ENCODE data around the gene RMI2. TPM values are rescaled to one million over a fixed set of nuclear protein-coding genes. Genes with fewer than 3 reads are reported as not detected.

RMI2 gene
- total RNA-seq, 1 experiment from 2014 or later: 28.1 TPM

DNA sequence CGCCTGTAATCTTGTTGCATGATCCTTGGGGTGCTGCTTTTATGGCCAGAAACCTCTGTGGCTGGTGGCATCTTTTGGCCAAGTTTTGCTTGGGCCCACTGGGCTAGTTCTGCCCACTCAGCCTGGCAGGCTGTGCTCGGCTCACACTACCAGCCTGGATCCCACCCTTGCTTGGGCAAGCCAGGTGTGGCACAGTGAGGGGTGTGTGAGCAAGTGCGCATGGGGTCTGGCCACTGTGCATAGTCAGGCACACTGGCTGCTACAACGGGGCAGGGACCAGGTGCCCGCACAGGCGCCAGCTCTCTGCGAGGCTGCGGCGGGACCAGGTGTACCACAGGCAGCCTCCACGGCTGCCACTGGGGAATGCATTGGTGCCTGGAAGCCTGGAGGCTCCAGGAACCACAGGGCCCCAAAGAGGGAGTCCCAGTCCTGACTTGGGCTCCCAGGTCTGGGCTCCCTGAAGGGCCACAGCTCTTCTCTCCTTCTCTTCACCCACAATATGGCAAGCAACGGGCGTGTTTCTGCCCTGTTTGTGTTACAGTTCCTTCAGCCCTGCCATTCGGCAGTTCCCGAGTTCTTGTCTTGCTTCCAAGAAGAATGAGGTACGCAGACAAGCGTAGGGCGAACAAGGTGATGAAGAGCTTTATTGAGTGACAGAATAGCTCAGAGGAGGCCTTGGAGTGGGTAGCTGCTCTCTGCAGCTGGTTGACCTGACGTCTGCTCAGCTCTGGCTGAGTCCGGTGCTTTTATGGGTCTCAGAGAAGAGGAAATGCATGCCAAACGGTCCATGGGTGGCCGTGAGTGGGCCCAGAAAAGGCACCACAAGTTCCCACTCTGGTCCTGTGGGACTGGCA, 37.4 kb upstream of the RMI2 start:
- in situ Hi-C loops (cut with HindIII; ENCODE audit: low pct_unique_long_range_greater_than_20kb, low sequenced_read_pairs): no loop called here
- DNase-seq (ENCODE audit: low read depth, low spot score): no peak

DNA sequence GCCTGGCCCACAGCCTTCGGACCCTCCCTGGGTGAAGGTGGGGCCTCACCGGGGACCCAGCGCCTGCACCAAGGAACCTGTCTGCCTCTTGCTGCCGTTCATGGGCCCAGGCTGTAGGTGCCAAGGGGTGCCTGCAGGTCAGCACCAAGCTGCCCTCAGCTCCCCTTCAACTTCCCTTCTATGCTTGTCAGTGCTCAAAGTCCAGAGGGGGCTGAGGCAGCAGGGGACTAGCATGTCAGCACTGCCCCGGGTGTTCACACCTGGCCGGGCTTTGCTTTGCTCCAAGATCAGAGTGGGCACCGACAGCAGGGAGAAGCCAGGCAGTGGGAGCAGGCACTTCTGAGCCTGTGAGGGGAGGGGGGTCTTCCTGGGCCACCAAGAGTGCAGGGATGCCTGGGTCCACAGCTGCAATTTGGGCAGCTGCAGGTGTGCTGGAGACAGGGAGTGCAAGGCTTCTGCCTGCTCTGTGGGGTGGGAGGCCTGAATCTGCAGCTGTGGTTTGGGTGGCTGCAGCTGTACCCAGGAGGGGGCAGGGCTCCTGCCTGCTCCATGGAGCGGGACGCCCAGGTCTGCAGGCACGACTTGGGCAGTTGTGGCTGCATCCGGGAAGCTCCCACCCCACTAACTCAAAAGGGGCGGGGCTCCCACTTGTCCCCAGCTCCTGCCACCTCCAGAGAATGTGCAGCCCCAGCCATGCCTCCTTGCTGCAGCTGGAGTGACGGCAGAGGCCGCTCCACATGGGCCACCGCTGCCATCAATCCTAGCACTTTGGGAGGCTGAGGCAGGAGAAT, 36.6 kb upstream of the RMI2 start:
- in situ Hi-C loops (cut with HindIII; ENCODE audit: low pct_unique_long_range_greater_than_20kb, low sequenced_read_pairs): no loop called here
- DNase-seq (ENCODE audit: low read depth, low spot score): no peak

DNA sequence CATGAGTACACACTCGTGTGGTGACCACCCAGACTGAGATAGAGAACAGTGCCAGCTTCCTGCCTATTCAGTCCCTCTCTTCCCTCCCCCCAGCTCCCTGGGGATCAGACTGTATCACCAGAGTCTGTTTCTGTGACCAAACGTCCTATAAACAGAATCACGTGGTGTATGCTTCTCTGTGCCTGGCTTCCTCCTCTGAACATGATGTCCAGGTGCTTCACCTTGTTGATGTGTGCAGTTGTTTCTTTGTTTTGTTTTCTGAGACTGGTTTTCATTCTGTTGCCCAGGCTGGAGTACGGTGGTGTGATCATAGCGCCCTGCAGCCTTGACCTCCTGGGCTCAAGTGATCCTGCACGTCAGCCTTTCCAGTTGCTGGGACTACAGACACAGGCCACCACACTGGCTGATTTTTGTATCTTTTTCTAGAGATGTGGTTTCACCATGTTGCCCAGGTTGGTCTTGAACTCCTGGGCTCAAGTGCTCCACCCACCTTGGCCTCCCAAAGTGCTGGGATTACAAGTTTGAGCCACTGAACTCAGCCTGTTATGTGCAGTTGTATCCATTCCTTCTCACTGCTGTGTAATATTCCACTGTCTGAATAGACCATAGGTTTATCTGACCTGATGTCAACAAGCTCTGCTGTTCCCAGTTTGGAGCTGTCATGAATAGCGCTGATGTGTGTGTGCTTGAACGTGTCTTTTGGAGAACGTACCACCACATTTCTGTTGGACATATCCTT, 35.2 kb upstream of the RMI2 start:
- in situ Hi-C loops (cut with HindIII; ENCODE audit: low pct_unique_long_range_greater_than_20kb, low sequenced_read_pairs): no loop called here
- DNase-seq (ENCODE audit: low read depth, low spot score): no peak

DNA sequence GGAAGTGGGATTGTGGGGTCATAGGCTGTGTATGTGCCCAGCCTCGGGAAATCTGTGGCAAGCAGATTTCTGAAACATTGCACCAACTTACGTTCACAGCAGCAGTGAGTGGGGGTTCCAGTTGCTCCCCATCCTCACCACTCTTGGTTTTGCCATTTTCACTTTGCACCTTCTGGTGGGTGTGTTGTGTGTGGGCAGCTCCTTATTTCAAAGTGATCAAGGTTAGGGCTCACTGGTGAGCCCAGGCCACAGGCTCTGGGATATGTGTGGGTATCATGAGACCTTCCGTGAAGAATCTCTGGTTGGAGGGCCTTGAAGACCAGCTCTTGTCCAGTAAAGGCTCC, 34.7 kb upstream of the RMI2 start:
- in situ Hi-C loops (cut with HindIII; ENCODE audit: low pct_unique_long_range_greater_than_20kb, low sequenced_read_pairs): no loop called here
- DNase-seq (ENCODE audit: low read depth, low spot score): no peak

DNA sequence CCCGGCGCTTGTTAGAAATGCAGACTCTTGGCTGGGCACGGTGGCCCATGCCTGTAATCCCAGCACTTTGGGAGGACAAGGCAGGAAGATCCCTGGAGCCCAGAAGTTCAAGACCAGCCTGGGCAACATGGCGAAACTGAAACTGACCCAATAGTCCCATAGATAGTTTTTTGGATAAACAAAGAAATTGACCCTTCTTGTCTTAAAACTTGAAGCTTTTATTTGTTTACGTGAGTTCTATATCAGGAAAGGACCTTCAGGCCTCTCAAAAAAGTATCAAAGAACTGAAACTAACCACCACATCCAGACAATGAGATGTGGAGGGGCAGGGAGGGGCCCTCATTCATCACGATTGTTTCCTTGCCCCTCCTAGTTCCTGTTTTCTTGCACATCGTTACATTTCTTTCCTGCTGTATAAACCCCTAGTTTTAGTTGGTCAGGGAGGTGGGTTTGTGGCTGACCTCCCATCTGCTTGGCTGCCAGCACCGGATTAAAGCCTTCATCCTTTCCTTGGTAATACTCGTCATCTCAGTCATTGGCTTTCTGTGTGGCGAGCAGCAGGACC, 34.2 kb upstream of the RMI2 start:
- in situ Hi-C loops (cut with HindIII; ENCODE audit: low pct_unique_long_range_greater_than_20kb, low sequenced_read_pairs): no loop called here
- no peak for DNase-seq (ENCODE audit: low read depth, low spot score)

DNA sequence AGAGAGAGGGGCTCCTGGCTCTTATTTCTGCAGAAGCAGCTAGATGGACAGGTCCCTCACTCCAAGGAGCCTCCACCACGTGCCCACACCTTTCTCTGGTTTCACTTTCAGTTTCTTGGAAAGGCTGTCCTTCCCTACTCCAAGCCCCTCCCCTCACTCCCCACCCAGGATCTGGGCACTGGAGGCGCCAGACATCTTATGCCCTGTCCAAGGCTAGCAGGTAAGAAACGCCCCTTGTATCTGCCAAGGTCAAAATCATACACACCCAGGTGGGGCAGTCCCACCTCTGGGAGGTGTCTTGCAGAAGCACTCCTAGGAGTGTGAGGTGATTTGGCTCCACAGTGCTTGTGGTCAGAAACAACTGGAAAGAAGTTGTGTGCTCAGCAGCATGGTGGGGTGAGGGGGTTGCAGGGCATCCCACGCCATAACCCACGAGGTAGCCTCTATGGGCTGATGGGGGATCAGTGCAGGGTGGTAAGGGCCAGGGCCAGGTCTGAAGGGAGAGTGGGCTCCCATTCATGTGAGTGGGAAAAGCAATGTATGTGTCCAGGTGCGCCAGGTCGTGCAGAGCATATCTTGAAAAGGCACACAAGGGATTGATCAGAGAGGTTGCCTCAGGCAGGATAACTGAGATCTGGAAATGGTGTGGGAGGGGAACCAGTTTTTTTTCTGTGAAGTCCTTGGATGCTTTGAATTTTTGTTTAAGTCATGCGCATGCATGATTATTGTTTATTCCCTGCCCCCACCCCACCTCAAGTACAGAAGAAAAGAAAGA, 32.4 kb upstream of the RMI2 start:
- DNase-seq (ENCODE audit: low read depth, low spot score): peak; percentile 47
- in situ Hi-C loops (cut with HindIII; ENCODE audit: low pct_unique_long_range_greater_than_20kb, low sequenced_read_pairs): no loop called here

DNA sequence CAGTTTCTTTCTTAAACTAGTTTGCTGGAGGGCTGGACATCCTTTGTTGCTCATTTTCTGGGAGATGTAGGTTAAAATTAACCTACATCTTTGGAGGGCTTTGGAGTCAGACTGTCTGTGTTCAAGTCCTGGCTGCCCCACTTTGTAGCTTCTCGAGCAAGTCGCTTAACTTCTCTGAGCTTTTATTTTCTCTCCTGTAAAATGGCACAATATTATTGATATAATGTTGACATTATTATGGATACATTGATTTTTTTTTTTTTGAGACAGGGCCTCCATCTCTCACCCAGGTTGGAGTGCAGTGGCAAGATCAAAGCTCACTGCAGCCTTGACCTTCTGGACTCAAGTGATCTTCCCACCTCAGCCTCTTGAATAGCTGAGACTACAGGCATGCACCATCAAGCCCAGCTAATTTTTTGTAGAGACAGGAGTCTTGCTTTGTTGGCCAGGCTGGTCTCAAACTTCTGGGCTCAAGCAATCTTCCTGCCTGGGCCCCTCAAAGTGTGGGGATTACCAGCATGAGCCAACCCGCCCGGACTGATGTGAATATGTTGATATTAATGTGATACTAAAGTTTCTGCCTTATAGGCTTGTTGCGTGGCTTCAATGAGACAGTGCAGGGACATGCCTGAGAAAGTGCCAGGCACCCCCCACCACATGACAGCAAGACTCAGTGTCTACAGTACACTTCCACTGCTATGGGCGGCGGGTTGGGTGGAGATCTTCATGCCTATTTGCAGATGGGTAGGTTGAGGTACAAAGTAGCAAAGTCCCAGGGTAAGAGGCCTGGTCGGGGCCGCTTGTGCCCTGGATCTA, 31.6 kb upstream of the RMI2 start:
- no peak for DNase-seq (ENCODE audit: low read depth, low spot score)
- in situ Hi-C loops (cut with HindIII; ENCODE audit: low pct_unique_long_range_greater_than_20kb, low sequenced_read_pairs): no loop called here

DNA sequence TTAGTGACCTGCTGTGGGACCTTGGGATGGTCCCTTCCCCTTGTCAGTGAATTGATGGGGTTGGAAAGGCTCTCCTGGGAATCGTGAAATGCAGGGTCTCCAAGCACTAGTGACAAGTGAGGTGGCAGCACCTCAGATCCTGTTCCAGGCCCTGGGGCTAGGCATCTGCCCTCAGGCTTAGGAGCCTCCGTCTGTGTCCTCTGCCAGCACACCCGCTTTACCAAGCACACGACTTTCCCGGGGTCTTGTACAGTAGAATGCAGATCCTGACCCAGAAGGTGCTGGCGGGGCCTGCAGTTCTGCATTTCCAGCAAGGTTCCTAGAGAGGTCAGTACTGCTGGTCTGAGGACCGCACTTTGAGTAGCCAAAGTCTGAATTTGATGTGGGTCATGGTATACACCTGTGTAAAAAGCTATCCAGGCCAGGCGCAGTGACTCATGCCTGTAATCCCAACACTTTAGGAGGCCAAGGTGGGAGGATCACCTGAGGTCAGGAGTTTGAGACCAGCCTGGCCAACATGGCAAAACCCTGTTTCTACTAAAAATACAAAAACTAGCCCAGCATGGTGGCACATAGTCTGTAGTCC, 30.9 kb upstream of the RMI2 start:
- no peak for DNase-seq (ENCODE audit: low read depth, low spot score)
- in situ Hi-C loops (cut with HindIII; ENCODE audit: low pct_unique_long_range_greater_than_20kb, low sequenced_read_pairs): no loop called here

DNA sequence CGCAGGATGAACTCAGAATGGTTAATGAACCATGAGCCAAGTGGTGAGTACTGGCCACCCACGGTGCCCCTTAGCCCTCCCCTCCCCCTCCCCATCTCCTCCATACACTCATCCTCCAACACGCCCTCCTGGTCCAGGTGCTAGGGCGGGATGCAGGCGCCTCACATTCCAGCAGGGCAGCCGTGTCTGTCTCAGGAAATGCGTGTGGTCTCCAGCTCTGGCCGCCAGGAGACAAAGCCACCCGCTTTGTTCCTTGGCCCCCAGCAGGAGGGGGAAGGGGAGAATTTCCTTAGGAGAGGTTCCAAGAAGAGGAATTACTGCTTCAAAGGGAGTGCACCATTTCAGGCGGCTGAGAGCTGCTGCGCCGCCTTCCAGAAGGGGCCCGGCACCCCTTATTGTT, 29.7 kb upstream of the RMI2 start:
- in situ Hi-C loops (cut with HindIII; ENCODE audit: low pct_unique_long_range_greater_than_20kb, low sequenced_read_pairs): no loop called here
- no peak for DNase-seq (ENCODE audit: low read depth, low spot score)

DNA sequence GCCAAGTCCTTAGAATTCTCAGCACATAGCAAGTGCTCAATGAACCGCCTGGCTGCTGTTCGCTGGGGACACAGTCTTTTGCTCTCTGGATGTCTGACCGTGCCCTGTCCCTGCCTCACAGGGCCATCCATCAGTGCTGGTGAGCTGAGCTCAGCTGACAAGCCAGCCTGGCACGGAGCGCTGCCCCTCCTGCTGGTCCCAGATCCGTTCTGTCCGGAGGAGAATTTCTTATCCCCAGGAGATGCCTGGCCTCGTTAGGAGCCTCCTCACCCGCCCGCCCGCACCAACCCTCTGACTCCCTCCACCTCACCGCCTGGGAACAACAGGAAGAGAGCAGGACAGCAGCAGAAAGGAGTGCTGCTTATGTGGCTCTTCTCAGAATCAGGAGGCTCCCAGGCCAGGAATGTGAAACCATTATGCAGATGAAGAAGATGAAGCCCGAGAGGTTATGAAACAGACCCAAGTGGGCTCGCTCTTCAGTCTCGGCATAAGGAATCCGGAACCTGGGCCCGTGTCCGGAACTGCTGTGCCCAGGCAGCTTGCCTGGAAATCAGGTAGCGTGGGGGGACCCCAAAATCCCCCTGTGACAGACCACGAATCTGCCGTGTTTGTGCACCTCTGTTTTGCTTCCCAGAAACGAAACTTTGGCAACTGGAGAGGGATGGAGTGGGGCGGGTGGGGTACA, 28.8 kb upstream of the RMI2 start:
- no peak for DNase-seq (ENCODE audit: low read depth, low spot score)
- in situ Hi-C loops (cut with HindIII; ENCODE audit: low pct_unique_long_range_greater_than_20kb, low sequenced_read_pairs): no loop called here

DNA sequence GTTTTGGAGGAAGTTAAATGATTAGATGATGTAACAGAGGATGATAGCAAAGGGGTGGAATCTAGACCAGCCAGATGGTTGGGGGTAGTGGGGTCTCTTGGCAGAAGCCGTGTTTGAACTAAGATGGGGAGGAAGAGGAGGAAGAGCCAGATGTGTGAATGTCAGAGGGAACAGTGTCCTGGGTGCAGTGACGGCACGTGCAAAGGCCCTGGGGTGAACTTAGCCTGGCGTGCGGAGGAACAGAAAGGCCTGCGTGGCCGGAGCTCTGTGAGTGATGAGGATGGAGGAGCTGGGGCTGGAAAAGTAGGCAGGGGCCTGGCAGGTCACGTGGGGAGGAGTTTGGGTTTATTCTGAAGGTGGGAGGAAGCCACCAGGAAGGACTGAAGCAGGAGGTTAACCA, 26.4 kb upstream of the RMI2 start:
- no peak for DNase-seq (ENCODE audit: low read depth, low spot score)
- in situ Hi-C loops (cut with HindIII; ENCODE audit: low pct_unique_long_range_greater_than_20kb, low sequenced_read_pairs): no loop called here

DNA sequence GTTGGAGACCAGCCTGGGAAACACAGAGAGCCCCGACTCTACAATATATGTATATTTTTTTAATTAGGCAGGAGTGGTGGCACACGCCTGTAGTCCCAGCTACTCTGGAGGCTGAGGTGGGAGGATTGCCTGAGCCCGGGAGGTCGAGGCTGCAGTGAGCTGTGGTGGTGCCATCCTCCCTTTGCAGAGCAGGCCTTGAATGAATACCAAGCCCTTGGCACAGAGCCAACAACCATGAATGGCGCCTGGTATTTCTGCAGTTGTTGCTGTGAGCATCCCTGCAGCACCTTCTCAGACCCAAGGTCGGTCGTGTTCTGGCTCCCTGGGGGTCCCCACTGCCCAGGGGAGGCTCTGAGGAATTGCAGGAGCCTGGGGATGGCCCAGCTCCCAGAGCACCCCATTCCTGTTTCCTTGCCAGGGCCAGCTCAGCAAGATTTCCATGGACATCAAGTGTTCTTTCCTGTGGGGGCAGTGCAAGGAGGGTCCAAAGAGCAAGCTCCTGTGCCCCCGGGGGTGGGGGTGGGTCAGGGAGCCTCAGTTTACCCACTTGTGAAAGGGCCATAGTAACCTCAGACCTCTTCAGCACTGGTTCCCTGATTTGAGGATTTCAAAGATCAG, 25.6 kb upstream of the RMI2 start:
- peak; percentile 31 for DNase-seq (ENCODE audit: low read depth, low spot score)
- in situ Hi-C loops (cut with HindIII; ENCODE audit: low pct_unique_long_range_greater_than_20kb, low sequenced_read_pairs): no loop called here

DNA sequence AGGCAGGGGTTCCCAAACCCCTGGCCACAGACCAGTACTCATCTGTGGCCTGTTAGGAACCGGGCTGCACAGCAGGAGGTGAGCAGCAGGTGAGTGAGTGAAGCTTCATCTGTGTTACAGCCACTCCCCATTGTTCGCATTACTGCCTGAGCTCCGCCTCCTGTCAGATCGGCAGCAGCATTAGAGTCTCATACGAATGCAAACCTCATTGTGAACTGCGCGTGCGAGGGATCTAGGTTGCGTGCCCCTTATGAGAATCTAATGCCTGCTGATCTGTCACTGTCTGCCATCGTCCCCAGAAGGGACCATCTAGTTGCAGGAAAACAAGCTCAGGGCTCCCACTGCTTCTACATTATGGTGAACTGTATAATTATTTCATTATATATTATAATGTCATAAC, 25.1 kb upstream of the RMI2 start:
- in situ Hi-C loops (cut with HindIII; ENCODE audit: low pct_unique_long_range_greater_than_20kb, low sequenced_read_pairs): no loop called here
- DNase-seq (ENCODE audit: low read depth, low spot score): no peak

DNA sequence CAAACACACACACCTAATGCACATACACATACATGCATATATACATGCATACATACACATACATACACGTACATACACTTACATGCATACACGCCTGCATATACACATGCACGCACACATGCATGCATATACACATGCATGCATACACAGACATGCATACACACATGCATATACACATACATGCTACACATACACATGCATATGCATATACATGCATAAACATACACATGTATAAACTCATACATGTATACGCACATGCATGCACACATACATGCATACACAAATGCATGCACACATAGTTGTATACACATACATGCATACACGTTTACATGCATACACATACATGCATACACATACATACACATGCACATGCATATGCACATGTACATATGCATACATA, 23.6 kb upstream of the RMI2 start:
- in situ Hi-C loops (cut with HindIII; ENCODE audit: low pct_unique_long_range_greater_than_20kb, low sequenced_read_pairs): no loop called here
- no peak for DNase-seq (ENCODE audit: low read depth, low spot score)

DNA sequence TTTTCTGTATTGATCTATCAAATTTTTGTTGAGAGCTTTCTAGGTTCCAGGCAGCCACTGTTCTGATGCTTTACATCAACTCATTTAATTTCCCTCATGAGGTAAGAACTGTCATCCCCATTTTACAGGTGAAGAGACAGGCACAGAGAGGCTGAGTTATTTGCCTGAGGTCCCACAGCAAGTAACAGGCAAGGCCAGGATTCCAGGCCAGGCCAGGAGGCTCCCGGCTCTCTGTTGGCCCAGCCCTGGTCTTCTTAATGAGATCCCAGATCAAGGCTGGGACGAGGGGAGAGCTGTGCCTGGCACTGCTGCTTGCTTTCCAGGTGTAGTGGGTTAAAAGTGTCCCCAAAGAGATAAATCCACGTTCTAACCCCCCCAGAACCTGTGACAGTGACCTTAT, 22.4 kb upstream of the RMI2 start:
- in situ Hi-C loops (cut with HindIII; ENCODE audit: low pct_unique_long_range_greater_than_20kb, low sequenced_read_pairs): no loop called here
- DNase-seq (ENCODE audit: low read depth, low spot score): no peak

Measured in SK-MEL-5 (cell line).